ENCODE data around the gene ATP2B2. TPM values are rescaled to one million over a fixed set of nuclear protein-coding genes. Genes with fewer than 3 reads are reported as not detected.

The ATP2B2 gene
- total and polyA plus RNA-seq, 9 of the 15 experiments (the other 6 are each of a cell fraction or from before 2014, with no cell fraction given), result 0.06 TPM; not detected in 8

GRCh38 chr3:10345911-10346310 lies 159.5 kb downstream of the ATP2B2 start:
- TF ChIP-seq ZNF277 (CRISPR knock-in tag; IDR thresholded peaks at IDR 0.05; ENCODE audit: borderline replicate concordance) (no peak), KAT8 (IDR thresholded peaks at IDR 0.05; ENCODE audit: low read depth) (no peak), CREB5 (CRISPR knock-in tag; IDR thresholded peaks at IDR 0.05) (no peak), CGGBP1 (CRISPR knock-in tag; IDR thresholded peaks at IDR 0.05) (no peak), KAT7 (CRISPR knock-in tag; IDR thresholded peaks at IDR 0.05; ENCODE audit: borderline replicate concordance) (no peak), SMAD4 (CRISPR knock-in tag; conservative IDR thresholded peaks at IDR 0.05) (no peak), HBP1 (CRISPR knock-in tag; IDR thresholded peaks at IDR 0.05) (no peak), ZBTB1 (CRISPR knock-in tag; IDR thresholded peaks at IDR 0.05; ENCODE audit: borderline replicate concordance, low read depth) (no peak), KDM5B (IDR thresholded peaks at IDR 0.05; ENCODE audit: insufficient replicate concordance, low read depth, low read length) (no peak), CBX5 (IDR thresholded peaks at IDR 0.05; ENCODE audit: borderline replicate concordance, low read depth) (no peak), ZNF24 (IDR thresholded peaks at IDR 0.05) (no peak), ZKSCAN1 (IDR thresholded peaks at IDR 0.05; ENCODE audit: low read depth, low read length) (no peak), TARDBP (IDR thresholded peaks at IDR 0.05) (no peak), RFX5 (IDR thresholded peaks at IDR 0.05; ENCODE audit: low read depth, low read length) (no peak), ZNF347 (CRISPR knock-in tag; IDR thresholded peaks at IDR 0.05; ENCODE audit: low read depth) (no peak), MTA1 (IDR thresholded peaks at IDR 0.05; ENCODE audit: borderline replicate concordance) (no peak)
- whole genome bisulfite sequencing (ENCODE audit: insufficient coverage, low coverage, missing lambda C conversion rate), result 2% methylated on average over 10 of the region's 15 CpGs
- no peak for FAIRE-seq
- no peaks in the 10 kb centered on the region for H3K9me3 ChIP-seq (replicated peaks; ENCODE audit: control insufficient read depth, insufficient read depth, low read depth, low read length)
- no peak overlapping the region for H3K4me2 ChIP-seq (ENCODE audit: insufficient read depth, low read length)
- H3K27ac ChIP-seq (ENCODE audit: extremely low read depth, low read depth, low read length), result no peak overlapping the region
- peaks cover 40% of the 10 kb centered on the region for H4K20me1 ChIP-seq (replicated peaks; ENCODE audit: control insufficient read depth, insufficient read depth, low read length)
- H3K27me3 ChIP-seq (ENCODE audit: control insufficient read depth in 2 of 2, insufficient read depth in 2 of 2, low read length in 2 of 2), result peaks cover 34 to 80% of the 10 kb centered on the region in 2 experiments; a peak in 4 of 5 replicates
- no peak overlapping the region for H3K4me3 ChIP-seq
- no peaks in the 10 kb centered on the region for H3K9me1 ChIP-seq (ENCODE audit: control insufficient read depth, insufficient read depth, low read length)
- ChIA-PET POLR2A (interaction anchor here (0.5 to 1.9 kb wide), 3 partner anchors 9 to 675 kb away, joined by 3 to 6 read pairs (median 3); no protein-coding TSS in a partner anchor), CTCF (ENCODE audit: low intra/inter-chr PET ratio) (no interaction called here)
- ATAC-seq, result no peak
- no peaks in the 10 kb centered on the region for H3K79me2 ChIP-seq (ENCODE audit: control insufficient read depth, insufficient read depth, low read length)
- BruUV-seq (replicated peaks), result no TSS peak
- no peak overlapping the region for H2AFZ ChIP-seq (ENCODE audit: low read depth, low read length)
- H3K9ac ChIP-seq (ENCODE audit: insufficient read depth in 1 of 2, low read depth in 2 of 2, low read length in 2 of 2), result no peak overlapping the region
- in situ Hi-C loops (cut with MboI), result no loop called here
- no peaks in the 10 kb centered on the region for H3K36me3 ChIP-seq (ENCODE audit: control insufficient read depth, insufficient read depth, low read length)
- peaks cover 0 to 14% of the 10 kb centered on the region in 2 experiments; a peak in 1 of 5 replicates for H3K4me1 ChIP-seq (replicated peaks in 1 of 2; ENCODE audit: control insufficient read depth in 2 of 2, insufficient read depth in 2 of 2, low read length in 2 of 2)
- intact Hi-C loops (cut with micrococcal nuclease), result loop anchor here (2.0 kb wide), 1 partner anchor 393 kb away; no protein-coding TSS in a partner anchor
- DNase-seq (ENCODE audit: extremely low read depth in 1 of 4, low spot score in 3 of 4), result no peak
